BLaER1 (cell line): Measurements from ENCODE around the gene ZNF662.
A peak's percentile ranks its signal among the peaks of the same experiment; 100 is the strongest.
"Not testable (repeated sequence)": the region's sequence is repeated elsewhere in the genome, so short reads cannot be mapped to it uniquely, and the experiment has no call there.

Experiments
- H3K27ac ChIP-seq: shearing (Covaris generic); formaldehyde crosslinking; 2 replicates; pipeline ENCODE4 v1.8.1; 2022
- H3K27me3 ChIP-seq: shearing (Covaris generic); formaldehyde crosslinking; 2 replicates; pipeline ENCODE4 v1.8.1; 2022
- H3K36me3 ChIP-seq: shearing (Covaris generic); formaldehyde crosslinking; 2 replicates; pipeline ENCODE4 v1.8.1; 2022
- H3K4me1 ChIP-seq: shearing (Covaris generic); formaldehyde crosslinking; 2 replicates; pipeline ENCODE4 v1.8.1; 2022
- H3K4me2 ChIP-seq: shearing (Covaris generic); formaldehyde crosslinking; 2 replicates; pipeline ENCODE4 v1.8.1; 2022
- H3K4me3 ChIP-seq: shearing (Covaris generic); formaldehyde crosslinking; 2 replicates; pipeline ENCODE4 v1.8.1; 2022
- H3K9ac ChIP-seq: shearing (Covaris generic); formaldehyde crosslinking; 2 replicates; pipeline ENCODE4 v1.8.1; 2022
- H3K9me3 ChIP-seq: shearing (Covaris generic); formaldehyde crosslinking; 2 replicates; pipeline ENCODE4 v1.8.1; 2022
- H4K20me1 ChIP-seq: shearing (Covaris generic); formaldehyde crosslinking; 2 replicates; pipeline ENCODE4 v1.8.1; 2022
- Cebpa-rat ChIP-seq: shearing (Covaris generic); IDR thresholded peaks from 2 replicates; pipeline ENCODE4 v1.8.1; 2022

ZNF662 gene

DNA sequence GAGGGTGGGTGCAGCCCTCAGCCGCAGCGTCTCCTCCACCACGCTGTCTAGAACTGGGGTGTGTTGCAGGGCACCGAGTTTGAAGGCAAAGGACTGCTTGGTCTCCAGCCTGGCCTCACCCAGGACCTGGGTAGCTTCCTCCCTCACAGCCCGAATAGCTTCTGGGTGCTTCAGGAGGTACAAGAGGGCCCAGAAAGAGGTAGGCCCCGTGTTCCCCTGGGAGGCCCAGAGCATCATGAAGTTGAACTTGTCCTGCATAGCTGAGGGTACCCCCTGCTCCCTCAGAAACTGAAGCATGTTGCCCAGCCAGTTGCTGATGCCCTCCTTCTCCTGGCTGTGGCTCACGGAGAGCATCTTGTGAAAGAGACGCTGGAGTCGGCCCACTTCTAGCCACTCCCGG lies 31.2 kb upstream of the ZNF662 start:
- Histone ChIP-seq H3K4me1 (no peaks in the 10 kb centered on the region; the same call in 1 of the 2 replicates), H3K36me3 (no peaks in the 10 kb centered on the region), H3K9me3 (no peaks in the 10 kb centered on the region), H4K20me1 (no peaks in the 10 kb centered on the region), H3K9ac (no peak overlapping the region), H3K4me2 (no peak overlapping the region), H3K4me3 (no peak overlapping the region), H3K27ac (no peak overlapping the region), H3K27me3 (no peaks in the 10 kb centered on the region)
- TF ChIP-seq Cebpa-rat, result no peak

DNA sequence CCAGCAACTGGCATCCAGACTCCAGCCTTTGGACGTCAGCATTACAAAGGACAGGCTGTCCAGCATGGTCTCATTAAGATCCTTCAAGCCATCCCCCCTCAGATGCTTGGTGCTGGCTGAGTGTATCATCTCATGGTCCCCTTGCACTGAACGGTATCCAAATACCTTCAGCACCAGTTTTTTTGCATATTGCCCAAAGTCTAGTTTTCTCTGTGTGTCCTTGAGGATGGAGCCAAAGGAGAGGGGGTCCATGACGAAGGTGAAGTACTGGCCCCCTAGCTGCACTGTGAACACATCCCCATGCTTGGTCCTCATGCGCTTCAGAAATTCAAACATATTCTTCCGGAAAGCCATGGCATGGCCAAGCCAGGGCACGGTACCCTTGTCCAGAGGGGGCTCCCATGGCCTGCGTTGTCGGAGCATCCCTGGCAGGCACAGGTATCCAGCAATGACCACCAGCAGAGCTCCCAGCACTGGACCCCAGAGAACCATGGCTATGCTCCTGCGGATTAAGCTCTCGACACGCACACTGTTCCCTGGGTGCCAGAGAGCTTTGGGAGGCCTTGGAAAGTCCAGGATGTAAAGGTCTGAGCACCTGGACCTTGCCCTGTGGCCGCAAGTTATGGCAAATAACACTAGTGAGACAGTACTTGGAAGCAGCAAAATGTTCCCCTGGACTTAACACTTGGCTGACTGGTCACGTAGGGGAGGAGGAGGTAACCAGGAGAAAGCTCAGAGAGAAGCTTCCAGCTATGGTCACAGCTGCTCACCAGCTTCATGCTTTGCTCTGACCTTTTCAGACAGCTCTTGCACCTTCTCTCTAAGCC lies 30.4 kb upstream of the ZNF662 start, which contains the start of gene CYP8B1:
Gene CYP8B1 (minus strand): TSS at position 555 of the 827 bp plus-strand sequence. CDS start 63 bp downstream, at position 492.
- Histone ChIP-seq H4K20me1 (no peaks in the 10 kb centered on the region), H3K4me2 (no peak within 1 kb of the TSS), H3K27ac (no peak within 1 kb of the TSS), H3K9ac (no peak within 1 kb of the TSS), H3K9me3 (no peaks in the 10 kb centered on the region), H3K4me1 (peaks cover 4% of the 10 kb centered on the region), H3K36me3 (no peaks in the 10 kb centered on the region), H3K27me3 (no peaks in the 10 kb centered on the region), H3K4me3 (no peak within 1 kb of the TSS)
- TF ChIP-seq Cebpa-rat, result no peak

DNA sequence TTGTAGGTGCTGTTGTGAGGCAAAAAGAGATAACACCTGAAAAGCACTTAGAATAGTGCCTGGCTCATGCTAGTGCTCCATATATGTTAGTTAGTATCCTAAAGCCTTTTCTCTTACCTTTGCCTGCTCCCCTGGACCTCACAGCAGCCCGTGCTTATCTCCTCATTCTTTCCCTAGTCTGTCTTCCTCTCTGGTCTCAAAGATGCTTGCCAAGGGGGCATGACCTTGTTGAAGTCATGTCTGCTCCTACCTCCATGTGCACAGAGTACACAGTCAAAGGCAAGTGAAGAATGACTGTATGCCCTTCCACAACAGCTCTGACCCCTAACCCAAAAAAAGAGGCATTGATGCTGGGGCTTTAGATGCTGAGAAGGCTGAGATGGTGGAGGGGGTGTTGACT lies 29.5 kb upstream of the ZNF662 start:
- H3K9me3 ChIP-seq, result no peaks in the 10 kb centered on the region
- no peak overlapping the region for H3K4me2 ChIP-seq
- peaks cover 8% of the 10 kb centered on the region for H3K4me1 ChIP-seq
- H3K9ac ChIP-seq, result no peak overlapping the region
- no peaks in the 10 kb centered on the region for H3K27me3 ChIP-seq
- no peak overlapping the region for H3K27ac ChIP-seq
- no peak for TF ChIP-seq Cebpa-rat
- H3K4me3 ChIP-seq, result no peak overlapping the region
- H4K20me1 ChIP-seq, result no peaks in the 10 kb centered on the region
- no peaks in the 10 kb centered on the region for H3K36me3 ChIP-seq

DNA sequence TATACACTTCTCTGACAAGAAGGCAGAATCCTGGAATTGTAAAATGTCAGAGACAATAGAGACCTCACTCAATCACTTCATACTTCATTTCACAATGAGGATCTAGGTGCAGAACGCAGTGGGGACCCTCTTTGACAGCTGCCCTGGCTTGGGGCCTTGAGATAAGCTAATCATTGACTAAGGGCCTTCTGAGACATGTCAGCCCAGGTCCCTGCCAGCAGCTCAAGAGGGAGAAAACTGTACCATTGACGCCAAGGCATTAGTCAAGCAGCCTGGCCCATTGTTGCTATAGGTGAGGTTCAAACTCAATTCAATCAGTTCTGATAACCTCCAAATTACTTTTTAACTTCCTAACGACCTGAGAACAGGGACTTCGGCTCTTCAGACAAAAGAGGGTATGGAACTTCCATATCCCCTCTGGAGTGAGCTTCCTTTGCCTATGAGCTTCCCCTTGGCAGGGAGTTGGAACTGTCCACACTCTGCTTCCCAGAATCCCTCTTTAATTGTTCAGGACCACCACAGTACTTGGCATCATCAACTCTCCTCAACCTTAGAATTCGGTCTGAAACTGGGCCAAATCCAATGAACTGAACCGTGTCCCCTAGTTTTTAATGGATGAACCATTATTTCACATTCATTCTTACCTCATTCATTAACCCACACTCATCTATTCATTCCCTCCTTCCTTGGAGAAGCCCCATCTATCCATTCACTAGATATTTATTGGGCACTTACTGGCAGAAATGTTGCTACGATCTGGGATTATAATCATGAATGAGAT lies 28.8 kb upstream of the ZNF662 start:
- Histone ChIP-seq H4K20me1 (no peaks in the 10 kb centered on the region), H3K4me1 (peaks cover 15% of the 10 kb centered on the region), H3K27me3 (no peaks in the 10 kb centered on the region), H3K36me3 (no peaks in the 10 kb centered on the region), H3K4me2 (no peak overlapping the region), H3K9ac (no peak overlapping the region), H3K4me3 (no peak overlapping the region), H3K9me3 (no peaks in the 10 kb centered on the region), H3K27ac (no peak overlapping the region)
- no peak for TF ChIP-seq Cebpa-rat

DNA sequence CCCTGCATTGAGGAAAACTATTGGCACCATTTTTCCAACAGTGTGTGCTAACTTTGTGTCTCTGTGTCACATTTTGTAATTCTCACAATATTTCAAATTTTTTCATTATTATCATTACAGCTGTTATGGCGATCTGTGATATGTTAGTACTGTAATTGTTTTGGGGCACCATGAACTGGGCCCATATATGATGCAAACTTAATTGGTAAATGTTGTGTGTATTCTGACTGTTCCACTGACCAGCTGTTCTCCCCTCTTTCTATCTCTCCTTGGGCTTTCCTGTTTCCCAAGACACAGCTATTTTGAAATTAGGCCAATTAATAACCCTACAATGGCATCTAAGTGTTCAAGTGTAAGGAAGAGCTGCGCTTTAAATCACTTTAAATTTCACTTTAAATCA lies 28.1 kb upstream of the ZNF662 start:
- H3K27ac ChIP-seq, result no peak overlapping the region
- no peaks in the 10 kb centered on the region for H3K36me3 ChIP-seq
- TF ChIP-seq Cebpa-rat, result no peak
- no peak overlapping the region for H3K4me2 ChIP-seq
- no peak overlapping the region for H3K9ac ChIP-seq
- no peaks in the 10 kb centered on the region for H3K27me3 ChIP-seq
- H3K4me3 ChIP-seq, result no peak overlapping the region
- H3K4me1 ChIP-seq, result peaks cover 15% of the 10 kb centered on the region
- no peaks in the 10 kb centered on the region for H3K9me3 ChIP-seq
- H4K20me1 ChIP-seq, result no peaks in the 10 kb centered on the region

DNA sequence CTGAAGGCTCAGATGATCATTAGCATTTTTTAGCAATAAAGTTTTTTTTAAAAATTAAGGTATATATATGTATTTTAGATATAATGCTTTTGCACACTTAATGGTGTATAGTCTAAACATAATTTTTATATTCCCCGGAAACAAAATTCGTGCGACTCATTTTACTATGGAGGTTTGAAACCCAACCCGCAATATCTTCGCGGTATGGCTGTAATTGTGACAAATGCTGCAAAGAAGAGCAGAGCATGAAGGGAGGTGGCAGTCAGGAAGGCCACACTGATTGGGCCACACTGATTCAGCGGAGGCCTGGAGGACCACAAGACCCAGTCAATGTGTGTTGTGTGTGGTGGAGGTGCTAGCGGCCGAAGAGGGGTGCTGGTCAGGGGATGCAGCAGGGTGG lies 25.8 kb upstream of the ZNF662 start:
- no peak overlapping the region for H3K27ac ChIP-seq
- no peaks in the 10 kb centered on the region for H3K27me3 ChIP-seq
- H4K20me1 ChIP-seq, result no peaks in the 10 kb centered on the region
- peaks cover 15% of the 10 kb centered on the region for H3K4me1 ChIP-seq
- H3K36me3 ChIP-seq, result no peaks in the 10 kb centered on the region
- no peaks in the 10 kb centered on the region for H3K9me3 ChIP-seq
- H3K4me2 ChIP-seq, result peak overlapping the region; percentile 85
- peak overlapping the region; percentile 69 for H3K4me3 ChIP-seq
- H3K9ac ChIP-seq, result 0 out of 2 replicates have a peak overlapping the region, but pooled peaks have one; percentile 69
- TF ChIP-seq Cebpa-rat, result no peak

DNA sequence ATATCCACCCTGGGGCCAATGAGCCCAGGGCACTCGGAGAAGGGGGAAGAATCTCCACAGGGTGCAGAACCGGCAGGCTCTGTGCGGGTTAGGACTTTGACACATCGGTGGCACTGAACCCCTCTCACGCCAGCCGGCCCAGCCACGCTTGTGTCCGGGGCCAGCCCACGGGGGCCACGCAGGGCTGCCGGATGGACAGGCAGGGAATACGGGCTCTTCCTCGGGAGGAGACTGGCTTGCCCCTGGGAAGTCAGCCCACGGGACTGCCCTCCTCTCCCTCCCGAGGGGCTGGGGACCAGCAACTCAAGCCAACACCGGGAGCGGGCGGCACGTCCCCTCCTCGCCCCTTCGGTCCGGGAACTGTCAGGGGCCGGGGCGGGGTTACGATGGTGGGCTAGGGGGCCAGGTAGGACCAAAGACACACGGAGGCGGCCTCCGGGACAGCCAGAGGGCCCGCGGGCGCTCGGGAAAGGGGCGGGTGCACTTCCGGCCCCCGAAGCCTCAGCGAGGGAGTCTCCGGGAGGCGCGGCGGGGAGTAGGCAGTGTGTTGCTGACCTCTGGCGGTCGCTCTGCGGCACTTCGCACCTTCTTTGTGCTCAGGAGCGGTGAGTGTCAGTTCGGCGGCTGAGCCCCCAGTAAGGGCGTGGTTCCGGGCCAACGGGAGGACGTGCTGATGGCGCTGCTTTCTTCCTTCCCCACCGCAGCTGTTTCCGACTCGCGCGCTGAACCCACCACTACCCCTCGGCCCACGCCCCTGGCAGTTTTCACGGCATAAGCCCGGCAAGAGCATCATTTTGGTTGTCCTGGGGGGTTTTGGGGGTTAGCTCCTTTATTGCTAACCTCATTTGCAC lies 25.1 kb upstream of the ZNF662 start:
- Histone ChIP-seq H3K4me1 (peaks cover 15% of the 10 kb centered on the region), H3K27ac (peak overlapping the region; percentile 74), H3K4me3 (peak overlapping the region; percentile 69), H3K27me3 (no peaks in the 10 kb centered on the region), H3K9me3 (no peaks in the 10 kb centered on the region), H4K20me1 (no peaks in the 10 kb centered on the region), H3K9ac (peak overlapping the region; percentile 69), H3K36me3 (no peaks in the 10 kb centered on the region), H3K4me2 (peak overlapping the region; percentile 85)
- no peak for TF ChIP-seq Cebpa-rat

DNA sequence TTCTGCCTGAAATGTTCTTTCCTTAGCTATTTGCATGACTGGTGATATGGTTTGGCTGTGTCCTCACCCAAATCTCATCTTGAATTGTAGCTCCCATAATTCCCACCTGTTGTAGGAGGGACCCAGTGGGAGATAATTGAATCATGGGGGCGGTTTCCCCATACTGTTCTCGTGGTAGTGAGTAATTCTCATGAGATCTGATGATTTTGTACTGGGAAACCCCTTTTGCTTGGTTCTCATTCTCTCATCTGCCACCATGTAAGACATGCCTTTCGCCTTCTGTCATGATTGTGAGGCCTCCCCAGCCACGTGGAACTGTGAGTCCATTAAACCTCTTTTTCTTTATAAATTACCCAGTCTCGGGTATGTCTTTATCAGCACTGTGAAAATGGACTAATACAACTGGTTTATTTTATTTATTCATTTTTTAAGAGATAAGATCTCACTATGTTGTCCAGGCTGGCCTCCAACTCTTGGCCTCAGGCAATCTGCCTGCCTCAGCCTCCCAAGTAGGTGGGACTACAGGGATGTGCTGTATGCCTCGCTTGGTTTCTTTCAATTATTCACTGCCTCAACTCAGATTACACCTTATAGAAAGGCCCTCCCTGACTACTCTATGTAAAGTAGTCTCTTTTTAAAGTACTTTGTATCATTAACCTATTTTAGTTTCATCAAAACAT lies 22.6 kb upstream of the ZNF662 start:
- H3K9me3 ChIP-seq, H3K9ac ChIP-seq, H3K27ac ChIP-seq, H3K27me3 ChIP-seq, H4K20me1 ChIP-seq, H3K4me3 ChIP-seq, H3K4me2 ChIP-seq, H3K36me3 ChIP-seq: not testable (repeated sequence)
- peaks cover 15% of the 10 kb centered on the region for H3K4me1 ChIP-seq

DNA sequence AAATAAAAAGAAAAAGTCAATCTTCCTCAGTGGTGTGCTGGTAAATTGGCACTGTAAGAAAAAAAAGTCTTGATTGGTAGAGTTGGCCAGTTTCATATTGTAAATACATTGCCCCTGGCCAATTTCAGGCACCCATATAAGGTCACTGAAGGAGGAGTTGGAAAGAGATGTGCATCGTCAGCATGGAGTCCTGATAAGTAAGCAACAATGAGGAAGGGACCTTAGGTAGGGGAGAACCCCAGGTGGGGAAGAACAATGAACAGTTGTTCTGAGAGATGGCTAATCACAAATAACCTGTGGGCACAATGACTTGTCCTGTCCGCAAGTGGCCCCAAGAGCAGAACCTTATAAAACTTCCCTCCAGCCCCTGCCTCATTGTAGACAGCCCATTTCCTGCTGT lies 21.6 kb upstream of the ZNF662 start:
- no peak for TF ChIP-seq Cebpa-rat
- Histone ChIP-seq H3K9ac (no peak overlapping the region), H3K27me3 (no peaks in the 10 kb centered on the region), H3K27ac (no peak overlapping the region), H3K4me2 (no peak overlapping the region), H4K20me1 (no peaks in the 10 kb centered on the region), H3K4me3 (no peak overlapping the region), H3K4me1 (peaks cover 15% of the 10 kb centered on the region), H3K9me3 (no peaks in the 10 kb centered on the region), H3K36me3 (no peaks in the 10 kb centered on the region)
